Fibroblast of skin of abdomen (primary cell): ENCODE results near the gene CBFB. TPM values are rescaled to one million over a fixed set of nuclear protein-coding genes. Genes with fewer than 3 reads are reported as not detected.
"Not testable (repeated sequence)": the region's sequence is repeated elsewhere in the genome, so short reads cannot be mapped to it uniquely, and the experiment has no call there.

Source experiments
- DNase-seq: peaks from one replicate; pipeline ENCODE4 v3.0.0-alpha.2; 2013
- polyA plus RNA-seq, 2 experiments: library from polyadenylated mRNA; unstranded; fragments of 120-200 nt; gene quantifications; one replicate each; pipeline ENCODE4 v1.2.1, GENCODE V29; 2013; ENCODE audit not compliant: insufficient read length in 2 of 2

Gene CBFB
- 42.3 TPM for polyA plus RNA-seq (2013, experiment 1 of 2; ENCODE audit: insufficient read length)
- polyA plus RNA-seq (2013, experiment 2 of 2; ENCODE audit: insufficient read length) = 42.9 TPM

DNA sequence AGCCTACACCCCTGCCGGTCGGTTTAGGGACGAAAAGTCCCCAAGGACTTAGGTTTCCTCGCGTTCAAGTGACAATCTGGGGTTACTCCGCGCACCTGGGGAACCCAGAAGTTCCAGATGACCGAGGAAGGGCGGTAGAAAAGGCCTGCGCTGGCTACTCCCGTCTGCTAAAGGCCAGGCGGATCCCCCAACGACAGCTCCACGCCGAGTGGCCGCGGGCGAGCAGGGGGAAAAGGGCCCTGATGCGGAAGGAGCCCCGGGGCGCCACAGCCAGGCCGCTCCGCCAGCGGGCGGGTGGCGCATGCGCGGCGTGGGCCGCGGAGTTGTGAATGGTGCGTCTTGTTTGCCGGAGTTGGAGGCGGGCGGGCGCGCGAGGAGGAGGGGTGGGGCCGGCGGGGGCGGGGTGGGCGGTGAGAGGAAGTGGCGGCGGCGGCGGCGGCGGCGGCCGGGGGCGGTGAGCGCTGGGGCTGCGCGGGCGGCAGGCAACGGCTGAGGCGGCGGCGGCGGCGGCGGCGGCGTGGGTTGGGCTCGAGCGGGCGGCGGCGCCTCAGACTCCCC is at the start of gene CBFB:
Gene CBFB (plus strand): TSS at position 454 of the 558 bp plus-strand sequence. CDS start 259 bp downstream, outside the sequence.
- peak; percentile 94 for DNase-seq

GRCh38 chr16:66983033-66983432 is 45.9 kb upstream of the CBFB start:
- no peak for DNase-seq

DNA sequence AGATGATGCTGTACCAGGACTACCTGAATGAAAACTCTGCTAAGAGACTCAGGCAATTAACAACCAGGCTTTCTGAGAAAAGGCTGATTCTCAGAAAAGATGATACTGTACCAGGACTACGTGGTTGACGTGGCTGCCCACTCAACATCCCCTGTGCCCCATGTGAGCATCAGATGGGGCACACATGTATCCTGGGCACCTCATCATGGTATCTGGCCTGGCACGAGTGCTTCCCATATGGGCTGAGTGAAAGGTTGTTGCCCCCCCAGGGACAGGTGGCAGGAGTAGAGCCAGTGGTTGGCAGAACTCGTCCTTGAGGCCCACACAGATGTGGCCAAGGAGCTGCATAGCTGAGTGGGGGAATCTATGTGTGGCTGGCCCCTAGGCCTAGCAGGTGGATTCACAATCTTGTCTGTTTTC is 44.0 kb upstream of the CBFB start:
- no peak for DNase-seq

DNA sequence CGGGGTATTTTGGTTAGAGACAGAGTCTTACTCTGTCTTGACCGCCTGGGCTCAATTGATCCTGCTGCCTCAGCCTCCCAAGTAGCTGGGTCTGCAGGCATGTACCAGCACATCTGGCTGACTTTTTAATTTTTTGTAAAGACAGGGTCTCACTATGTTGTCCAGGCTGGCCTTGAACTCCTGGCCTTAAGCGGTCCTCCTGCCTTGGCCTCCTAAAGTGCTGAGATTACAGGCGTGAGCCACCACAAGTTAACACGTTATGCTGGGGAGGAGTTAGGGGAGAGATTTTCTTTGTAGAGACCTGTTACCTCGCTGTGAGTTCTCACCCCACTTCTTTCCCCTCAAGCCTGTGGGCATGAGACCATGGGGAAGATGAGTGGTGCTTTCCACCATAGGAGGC is 42.4 kb upstream of the CBFB start:
- no peak for DNase-seq

DNA sequence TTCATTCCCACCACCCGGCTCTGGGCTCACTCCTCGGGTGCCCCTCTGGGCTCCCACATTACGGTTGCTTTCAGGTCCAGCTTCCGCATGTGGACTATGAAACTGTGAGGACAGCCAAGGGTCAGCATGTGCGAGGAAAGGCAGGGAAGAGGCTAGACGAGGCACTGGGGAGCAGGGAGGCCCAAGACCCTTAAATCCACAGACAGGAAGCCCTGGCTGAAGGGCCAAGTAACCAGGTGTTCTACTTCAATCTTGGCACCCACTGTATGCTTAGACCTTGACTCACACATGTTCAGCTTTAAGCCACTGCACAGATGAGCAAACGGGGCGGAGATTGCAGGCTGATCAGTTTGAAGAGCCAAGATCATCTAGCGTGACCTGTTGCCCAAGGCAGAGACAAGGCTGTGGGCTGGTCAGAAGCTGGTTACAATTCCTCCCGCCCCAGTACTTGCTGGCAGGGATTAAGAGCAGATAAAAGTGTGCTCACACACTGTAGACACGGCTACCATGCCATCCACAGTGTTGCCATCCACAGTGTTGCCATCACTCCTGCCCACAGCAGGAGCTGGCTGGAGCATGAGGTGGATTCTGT is 40.7 kb upstream of the CBFB start, which contains the start of gene CES4A:
Gene CES4A (plus strand): TSS at position 393 of the 592 bp plus-strand sequence. CDS start 184 bp downstream, at position 577.
- DNase-seq = peak; percentile 9

DNA sequence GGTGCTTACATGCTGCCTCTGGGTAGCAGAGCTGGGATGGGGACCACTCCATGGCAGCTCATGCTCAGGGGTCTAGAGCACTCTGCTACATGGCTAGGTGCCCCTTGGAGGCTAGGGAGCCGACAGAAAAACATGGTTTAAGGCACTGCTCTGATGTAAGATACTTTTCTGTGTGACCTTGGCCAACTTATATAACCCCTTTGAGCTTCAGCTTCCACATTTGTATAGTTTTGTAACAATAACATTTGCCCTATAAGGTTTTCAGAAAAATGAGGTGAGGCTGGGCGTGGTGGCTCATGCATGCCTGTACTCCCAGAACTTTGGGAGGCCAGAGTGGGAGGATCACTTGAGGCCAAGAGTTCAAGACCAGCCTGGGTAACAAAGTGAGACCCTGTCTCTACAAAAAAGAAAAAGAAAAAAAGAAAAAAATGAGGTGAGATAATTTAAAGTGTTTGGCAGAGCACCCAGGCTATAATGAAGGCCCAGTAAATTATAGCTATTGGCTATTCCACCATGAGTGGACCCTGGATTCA is 37.3 kb upstream of the CBFB start:
- DNase-seq = no peak

DNA sequence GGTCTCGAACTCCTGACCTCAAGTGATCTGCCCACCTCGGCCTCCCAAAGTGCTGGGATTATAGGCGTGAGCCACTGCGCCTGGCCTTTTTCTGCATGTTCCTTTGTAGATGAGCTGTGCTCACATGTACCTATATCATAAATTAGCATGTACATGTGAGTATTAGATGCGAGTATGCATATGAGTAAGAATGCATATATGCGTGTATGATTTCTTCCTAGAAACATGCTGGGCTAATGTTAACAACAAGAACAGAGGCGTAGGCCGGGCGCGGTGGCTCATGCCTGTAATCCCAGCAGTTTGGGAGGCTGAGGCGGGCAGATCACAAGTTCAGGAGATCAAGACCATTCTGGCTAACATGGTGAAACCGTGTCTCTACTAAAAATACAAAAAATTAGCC is 35.4 kb upstream of the CBFB start:
- not testable (repeated sequence) for DNase-seq

DNA sequence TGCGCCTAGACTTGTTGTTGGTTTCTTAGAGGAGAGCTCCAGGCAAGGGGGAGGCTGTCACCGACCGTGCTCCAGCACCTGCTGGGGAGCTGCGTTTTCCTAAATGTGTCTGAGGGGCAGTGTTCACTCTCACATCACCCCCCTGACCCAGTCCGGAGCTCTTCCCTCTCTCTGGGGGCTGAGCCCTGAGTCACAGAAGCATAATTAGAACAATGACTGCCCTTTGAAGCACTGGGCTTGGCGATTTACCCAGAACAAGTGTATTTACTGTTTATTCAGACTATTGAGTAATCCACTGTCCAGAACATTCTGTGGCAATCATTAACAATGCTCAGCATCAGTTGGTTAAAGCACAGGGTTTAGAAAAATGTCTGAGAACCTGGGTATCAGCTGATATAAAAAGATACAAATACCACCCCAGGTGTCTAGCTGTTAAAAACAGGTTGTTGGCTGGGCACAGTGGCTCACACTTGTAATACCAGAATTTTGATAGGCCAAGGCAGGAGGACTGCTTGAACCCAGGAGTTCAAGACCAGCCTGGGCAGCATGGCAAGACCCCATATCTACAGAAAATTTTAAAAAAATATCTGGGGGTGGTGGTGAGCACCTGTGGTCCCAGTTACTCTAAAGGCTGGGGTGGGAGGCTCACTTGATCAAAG is 32.5 kb upstream of the CBFB start:
- DNase-seq = peak; percentile 17

DNA sequence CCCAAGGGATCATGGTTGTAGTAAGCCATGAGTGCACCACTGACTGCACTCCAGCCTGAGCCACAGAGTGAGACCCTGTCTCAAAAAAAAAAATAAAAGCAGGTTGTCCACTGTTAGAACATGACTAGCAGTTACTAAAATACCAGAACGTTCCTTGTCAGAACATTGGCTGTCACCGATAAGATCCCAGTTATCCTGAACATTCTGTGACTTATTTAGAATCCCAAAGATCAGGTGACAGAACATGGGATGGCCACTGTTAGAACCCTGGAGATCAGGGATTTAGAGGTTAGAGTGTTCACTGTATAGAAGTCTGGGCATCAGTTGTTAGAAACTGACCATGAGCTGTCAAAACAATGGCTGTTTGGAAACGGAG is 32.0 kb upstream of the CBFB start:
- no peak for DNase-seq

GRCh38 chr16:67000384-67001351 is 28.3 kb upstream of the CBFB start:
- DNase-seq = peak; percentile 17

GRCh38 chr16:67001726-67002125 is 27.2 kb upstream of the CBFB start:
- DNase-seq = no peak

DNA sequence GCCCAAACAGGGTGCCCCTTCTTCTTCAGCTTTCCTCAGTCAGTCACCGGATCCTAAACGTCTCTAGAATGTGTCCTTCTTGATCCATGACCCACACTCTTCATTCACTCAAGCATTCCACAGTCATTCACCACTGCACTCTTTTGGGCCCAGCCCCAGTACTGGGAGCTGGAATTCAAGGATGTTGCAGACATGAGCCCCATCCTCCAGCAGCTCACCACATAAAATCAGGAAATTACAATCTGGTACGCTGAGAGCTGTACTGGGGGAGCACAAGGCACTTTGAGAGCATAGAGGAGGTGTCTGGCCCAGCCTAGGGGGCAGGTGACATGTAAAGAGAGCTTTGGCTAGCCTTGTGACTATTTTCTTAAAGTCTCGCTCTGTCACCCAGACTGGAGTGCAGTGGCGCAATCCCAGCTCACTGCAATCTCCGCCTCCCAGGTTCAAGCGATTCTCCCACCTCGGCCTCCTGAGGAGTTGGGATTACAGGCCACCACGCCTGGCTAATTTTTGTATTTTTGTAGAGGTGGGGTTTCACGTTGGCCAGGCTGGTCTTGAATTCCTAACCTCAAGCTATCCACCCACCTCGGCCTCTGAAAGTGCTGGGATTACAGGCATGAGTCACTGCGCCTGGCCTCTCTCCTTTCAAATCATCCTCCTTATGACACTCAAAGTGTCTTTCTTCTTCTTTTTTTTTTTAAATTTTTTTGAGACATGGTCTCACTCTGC is 21.9 kb upstream of the CBFB start:
- peak; percentile 27 for DNase-seq

- no peak for DNase-seq
Measured at GRCh38 chr16:67009158-67009557, 19.8 kb upstream of the CBFB start.

DNA sequence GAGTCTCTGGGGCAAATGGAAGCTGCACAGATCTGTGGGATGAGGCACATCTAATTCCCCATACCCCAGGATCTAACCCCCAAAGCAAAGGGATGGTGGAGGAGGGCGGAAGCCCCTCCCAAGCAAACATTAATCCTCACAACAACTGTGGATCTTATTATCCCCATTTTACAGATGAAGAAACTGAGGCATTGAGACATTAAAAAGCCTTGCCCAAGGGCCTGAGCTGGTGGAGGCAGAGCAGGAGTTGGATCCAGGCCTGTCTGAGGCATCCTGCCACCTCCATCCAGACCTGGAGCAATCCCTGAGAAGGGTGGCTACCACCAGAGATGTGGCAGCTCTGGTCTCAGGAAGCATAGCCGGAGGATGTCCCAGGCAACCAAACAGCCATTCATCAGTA is 17.7 kb upstream of the CBFB start:
- no peak for DNase-seq

GRCh38 chr16:67013233-67013822 is 15.6 kb upstream of the CBFB start:
- DNase-seq = no peak

DNA sequence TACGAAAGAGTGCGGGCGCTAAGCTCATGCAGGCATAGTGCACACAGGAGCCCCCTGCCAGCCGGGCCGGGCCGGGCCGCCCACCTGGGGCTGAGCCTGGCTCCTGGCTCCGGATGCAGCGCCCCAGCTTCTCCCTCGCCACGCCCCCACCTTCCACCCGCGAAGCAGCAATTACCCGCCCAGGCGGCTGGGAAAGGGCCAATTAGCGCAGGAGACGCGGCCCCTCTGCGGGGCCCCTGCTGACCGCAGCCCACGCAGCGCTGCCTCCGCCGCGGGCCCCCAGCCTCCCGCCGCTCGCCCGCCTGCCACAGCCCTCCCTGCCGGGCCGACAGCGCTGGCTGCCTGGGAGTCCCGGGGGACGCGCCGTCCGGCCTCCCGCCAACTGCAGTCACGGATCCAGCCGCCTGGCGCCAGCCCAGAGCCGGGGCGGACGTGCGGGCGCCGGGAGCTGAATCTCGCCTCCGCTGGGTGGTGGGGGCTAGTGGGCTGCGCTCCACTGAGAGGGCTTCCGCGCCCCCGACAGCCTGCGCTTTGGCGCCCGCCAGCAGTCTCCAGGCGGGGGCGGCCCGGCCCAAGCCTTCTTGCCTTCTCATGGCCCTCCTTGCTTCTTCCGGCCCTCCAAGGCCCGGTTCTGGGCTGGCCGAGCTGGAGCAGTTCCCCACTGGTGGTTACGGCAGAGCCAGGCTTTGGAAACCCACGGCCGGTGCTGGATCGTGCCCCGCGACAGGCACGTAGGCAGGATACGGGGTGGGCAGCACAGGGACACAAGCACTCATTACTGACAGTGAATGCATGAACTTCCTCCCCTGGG is 14.9 kb upstream of the CBFB start:
- DNase-seq = peak; percentile 73

DNA sequence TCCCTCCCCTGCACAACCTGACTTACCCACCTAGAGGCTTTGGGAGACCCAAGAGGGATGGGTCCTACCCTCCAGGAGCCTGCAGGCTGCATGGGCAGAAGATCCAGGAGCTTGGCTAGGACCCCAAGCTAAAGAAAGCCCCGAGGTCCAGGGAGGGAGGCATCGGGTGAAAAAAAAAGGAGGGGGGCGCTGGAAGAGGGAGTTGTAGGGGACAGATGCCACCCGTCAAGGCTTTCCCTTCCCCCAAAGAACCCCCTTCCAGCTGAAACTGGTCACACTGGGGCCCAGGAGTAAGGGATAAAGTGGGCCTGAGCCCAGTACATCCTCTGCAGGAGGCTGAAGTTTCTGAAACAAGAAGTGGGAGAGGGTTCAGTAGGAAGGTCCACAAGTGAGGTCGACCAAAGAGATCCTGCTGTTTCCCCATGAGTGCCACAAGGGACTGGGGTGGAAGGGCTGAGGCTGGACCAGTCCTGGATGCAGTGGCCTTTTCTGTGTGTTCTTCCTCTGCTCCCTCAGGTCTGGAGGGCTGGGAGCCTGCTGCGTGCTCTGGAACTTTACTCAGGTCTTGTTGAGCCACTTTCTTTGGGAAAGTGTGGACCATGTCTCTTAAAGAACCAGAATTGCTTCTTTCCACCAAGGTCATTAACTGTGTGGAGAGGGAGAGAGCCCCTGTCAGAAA is 14.2 kb upstream of the CBFB start:
- DNase-seq = no peak

DNA sequence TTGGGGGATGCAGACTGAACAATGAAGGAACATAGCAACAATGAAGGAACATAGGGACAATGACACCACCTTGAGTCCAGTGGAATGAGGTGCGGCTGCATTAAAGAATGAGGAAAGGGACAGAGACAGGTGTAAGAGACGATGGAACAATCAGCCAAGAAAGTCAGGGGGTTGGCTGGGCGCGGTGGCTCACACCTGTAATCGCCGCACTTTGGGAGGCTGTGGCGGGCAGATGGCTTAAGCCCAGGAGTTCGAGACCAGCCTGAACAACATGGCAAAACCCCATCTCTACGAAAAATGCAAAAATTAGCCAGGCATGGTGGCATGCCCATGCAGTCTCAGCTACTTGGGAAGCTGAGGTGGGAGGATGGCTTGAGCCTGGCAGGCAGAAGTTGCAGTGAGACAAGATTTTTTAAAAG is 13.6 kb upstream of the CBFB start:
- DNase-seq = no peak

GRCh38 chr16:67016143-67016542 is 12.8 kb upstream of the CBFB start:
- no peak for DNase-seq
